IPS-11a (cell line): Measurements from ENCODE around the gene SSTR4.

Experiments used
- H3K4me3 ChIP-seq: one replicate; pipeline ENCODE4 v1.5.1; 2013; ENCODE audit warnings: low read depth, low read length, control low read depth

The SSTR4 gene

DNA sequence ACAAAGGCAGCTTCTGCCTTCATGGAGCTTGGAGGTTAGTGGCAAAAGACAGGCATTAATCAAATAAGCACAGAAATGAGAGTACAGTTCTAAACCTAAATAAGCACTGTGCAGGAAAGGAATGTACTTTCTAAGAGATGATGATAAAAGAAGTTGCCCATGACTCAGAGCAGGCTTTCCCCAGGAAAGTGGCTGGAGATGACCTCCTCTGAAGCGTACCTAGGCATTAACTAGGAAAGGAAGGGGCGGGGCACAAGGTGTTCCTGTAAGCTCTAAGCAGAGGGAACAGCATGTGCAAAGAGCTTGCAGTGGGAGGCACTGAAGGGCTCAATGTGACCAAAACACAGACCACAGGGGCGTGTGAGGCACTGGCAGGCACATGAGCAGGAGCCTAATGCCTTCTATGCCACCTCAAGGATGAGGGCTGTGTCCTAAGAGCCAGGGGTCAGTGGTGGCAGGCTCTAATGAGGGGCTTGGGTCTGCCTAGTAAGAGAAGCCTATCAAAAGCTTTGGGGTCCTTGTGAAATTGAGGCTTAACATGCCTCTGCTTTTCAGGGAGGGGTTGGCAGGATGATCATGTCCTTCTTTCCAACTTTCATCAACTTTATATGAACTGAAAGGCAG is 4.9 kb downstream of the SSTR4 start:
- H3K4me3 ChIP-seq, result no peak overlapping the region

DNA sequence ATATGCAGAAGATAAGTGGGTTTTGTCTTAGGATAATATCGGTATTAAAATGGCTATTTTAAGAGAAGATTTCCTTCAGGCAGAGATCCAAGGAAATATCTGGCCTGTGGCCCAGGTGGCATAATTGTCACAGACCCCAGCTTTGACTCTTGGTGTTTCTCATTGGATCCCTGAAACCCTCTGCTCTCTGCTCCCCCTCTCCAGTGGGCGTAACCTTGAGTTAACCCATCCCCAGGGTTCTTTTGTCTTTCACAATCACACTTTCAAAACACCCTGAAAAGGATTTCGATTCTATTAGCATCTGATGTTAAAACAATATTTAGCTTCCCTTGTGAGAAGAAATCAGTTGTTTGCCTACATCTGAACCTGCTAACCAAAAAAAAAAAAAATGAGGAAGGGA is 7.2 kb downstream of the SSTR4 start:
- H3K4me3 ChIP-seq, result no peak overlapping the region

DNA sequence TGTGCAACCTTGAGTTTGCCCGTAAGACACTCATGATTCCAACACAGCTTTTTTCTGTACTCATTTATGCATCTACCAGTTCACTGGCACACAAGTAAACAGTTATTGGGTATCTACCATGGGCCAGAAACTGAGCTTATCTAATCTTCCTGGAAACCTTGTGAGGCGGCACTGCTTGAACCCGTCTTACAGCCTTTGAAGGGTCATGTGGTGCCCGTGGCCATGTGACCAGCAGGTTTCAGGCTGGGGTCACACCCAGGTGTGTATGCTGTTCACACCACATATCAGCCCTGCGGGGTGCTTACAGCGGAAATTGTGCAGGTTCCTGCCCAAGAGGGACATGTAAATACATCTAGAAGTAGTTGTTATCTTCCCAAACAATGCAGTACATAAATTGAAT is 8.3 kb downstream of the SSTR4 start:
- H3K4me3 ChIP-seq, result no peak overlapping the region

DNA sequence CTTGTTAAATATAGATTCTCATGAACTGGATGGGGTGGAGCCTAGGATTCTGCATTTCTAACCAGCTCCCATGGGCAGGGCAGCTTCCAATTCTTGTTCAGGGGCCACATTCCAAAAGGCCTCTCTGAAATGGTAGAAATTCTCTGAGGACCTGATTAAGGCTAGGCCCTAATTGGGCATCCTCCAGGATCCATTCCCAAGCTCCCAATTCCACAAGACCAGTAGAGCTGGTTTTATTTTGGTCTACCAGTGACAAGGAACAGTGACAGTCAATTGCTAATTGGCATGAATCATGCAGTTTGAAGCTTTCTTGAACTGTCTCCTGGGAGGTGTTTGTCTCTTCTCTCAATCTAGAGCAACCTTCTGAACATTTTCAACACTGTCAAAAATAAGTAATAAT is 11.3 kb downstream of the SSTR4 start:
- H3K4me3 ChIP-seq, result no peak overlapping the region

DNA sequence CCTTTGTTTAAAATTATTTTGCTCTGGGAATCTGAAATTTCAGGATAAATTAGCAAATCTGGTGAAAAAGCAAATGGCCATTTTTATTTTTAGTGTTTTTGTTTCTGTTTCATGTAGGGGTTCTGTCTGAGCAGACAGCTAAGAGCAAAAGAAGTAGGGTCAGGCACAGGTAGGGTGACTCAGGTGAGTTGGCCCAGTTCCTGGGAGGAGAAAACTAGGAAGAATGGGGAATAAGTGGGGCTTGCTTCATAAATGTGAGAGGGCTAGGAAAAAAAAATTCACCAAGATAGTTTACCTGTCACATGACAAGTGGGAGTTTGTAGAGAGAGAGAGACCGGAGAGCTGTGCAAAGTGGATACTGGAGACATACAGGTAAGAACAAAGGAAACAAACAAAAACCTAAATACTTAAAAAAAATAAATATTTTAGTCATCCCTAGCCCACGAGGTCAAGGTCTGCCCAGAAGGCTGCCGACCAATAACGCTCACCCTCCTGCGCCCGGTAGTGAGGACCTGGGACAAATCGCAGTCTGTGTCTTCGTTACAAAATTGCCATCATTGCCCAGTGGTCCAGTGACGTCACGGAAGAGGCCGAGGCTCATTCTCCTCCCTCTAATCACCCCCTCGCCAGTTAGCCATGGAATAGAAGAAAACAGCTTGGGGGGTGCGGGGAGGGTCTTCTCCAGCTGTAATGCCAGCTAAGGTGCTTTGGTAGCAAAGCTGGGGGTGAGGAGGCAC is 12.1 kb downstream of the SSTR4 start:
- H3K4me3 ChIP-seq, result no peak overlapping the region

DNA sequence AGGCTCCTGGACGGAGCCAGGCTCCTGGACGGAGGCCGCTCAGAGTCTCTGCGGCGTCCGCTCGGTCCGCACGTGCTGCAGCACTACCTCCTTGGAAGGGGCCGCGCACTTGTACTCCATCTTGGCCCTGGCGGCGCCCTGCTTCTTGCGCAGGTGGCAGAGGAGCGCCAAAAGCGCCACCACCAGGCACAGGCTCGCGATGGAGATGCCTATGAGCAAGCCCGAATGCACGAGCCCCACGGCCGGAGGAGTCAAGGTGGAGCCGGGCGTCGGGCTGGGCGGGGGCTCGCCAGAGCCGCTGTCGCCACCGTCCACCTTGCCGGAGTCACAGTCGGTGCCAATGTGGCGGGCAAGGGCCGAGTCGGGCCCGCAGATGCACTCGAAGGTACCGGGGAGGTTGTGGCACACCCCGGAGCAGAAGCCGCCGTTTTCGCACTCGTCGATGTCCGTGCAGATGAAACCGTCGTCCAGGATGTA is 12.7 kb downstream of the SSTR4 start:
- H3K4me3 ChIP-seq, result no peak overlapping the region

DNA sequence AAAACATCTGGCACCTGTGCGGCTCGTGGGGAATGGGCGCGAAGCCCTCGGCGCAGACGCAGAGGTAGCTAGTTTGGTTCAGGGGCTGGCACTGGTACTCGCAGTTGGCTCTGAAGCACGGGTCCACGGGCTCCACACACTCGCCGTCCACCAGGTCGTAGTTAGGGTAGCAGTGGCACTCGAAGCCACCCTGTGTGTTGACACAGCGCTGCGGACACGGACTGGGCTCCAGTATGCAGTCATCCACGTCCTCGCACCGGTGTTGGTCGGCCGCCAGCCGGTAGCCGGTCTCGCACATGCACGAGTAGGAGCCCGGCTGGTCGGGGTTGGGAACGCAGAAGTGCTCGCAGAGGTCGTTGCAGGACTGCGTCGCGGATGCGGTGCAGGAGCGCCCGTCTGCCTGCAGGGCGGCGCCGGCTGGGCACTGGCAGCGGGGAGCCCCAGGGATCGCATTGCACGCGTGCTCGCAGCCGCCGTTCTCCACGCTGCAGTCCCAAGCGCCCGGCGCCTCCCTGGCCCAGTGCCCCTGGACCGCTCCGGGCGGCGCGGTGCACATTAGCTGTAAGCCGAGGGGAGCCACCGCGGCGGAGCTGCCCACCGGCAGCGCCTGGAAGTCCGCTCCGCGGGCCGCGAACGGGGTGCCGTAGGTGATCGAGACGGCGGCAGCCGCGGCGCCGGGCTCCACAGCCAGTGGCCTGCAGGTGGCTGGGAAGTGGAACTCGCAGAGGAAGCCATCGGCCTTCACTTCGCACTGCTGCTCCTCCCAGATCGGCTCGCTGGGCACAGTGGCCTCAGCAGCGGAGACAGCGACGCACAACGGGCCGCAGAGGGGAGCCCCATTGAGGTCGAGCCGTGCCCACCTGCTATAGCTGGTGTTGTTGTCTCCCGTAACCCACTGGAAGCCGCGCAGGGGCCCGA is 13.4 kb downstream of the SSTR4 start:
- peak overlapping the region; percentile 37 for H3K4me3 ChIP-seq

DNA sequence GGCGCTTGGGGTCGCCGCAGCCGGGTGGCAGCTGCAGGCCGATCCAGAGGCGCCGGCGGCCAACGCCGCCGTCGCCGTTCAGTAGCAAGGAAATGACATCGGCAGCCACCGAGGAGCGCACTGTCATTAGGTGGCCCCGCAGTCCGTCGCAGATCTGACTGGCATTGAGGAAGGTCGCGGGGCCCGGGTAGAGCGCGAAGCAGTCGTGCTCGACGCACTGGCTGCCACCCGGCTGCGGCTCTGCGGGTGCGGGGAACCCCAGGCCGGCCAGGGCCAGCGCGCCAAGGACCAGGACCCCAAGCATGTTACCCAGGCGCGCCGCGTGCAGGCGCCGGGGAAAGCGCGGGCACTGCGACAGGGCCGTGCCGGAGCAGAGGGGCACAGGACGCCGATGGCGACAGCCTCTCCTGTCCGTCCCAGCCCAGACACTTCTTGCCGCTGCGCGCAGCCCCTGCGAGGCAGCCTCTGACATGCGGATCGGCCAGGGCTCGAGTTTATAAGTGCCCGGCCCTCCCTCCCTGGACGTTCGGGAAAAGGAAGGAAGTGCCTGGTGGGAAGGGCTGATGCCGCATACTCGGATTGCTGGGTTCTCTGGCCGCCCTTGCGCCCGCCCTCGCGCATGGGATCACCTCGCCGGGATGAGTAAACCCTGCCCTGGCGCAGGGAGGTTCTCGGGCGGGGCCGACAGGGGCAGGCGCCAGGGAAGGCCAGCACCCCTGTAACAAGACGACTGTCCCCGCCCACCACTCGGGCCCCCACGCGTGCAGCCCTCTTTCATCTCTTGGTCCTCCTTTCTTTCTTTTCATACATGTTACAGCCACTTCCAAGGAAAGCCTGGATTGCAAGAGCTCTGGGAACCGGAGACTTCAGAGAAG is 14.3 kb downstream of the SSTR4 start, which contains the start of gene THBD:
Gene THBD (minus strand): TSS at position 472 of the 875 bp plus-strand sequence. CDS start 168 bp downstream, at position 304.
- peak within 1 kb of the TSS; percentile 39 for H3K4me3 ChIP-seq

DNA sequence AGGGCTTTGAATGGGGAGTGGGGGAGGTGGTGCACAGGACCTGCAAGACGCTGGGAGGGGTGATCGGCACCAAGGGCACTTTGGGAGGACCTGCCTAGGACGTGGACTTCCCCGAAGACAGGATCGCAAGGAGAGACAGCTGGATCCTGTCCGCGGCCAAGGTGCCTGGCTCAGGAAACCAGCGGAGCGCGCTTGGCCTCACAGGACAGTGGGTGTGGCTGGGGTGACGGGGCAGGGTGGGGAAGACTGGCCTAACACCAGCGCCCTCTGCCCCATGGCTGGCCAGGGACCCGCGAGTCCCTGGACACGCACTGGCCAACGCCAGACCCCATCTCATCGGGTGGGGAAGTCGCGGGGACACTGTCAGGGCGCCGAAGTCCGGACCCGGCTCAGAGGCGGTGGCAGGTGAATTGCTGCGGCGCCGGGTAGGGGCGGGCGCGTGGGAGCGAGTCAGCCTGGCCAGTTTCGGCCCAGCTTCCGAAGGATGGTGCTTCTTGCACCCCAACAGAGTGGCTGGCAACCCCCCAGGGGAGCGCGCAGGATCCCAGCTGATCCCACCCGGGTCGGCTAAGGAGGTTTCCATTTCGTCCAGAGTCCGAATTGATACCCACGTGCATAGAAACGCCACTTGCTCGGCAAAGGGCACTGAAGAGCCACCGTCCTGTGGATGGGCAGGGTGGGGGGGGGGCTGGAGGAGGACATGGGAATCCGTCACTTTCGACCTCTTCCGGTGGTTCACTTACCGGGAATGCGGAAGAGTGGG is 15.1 kb downstream of the SSTR4 start:
- H3K4me3 ChIP-seq, result peak overlapping the region; percentile 65

DNA sequence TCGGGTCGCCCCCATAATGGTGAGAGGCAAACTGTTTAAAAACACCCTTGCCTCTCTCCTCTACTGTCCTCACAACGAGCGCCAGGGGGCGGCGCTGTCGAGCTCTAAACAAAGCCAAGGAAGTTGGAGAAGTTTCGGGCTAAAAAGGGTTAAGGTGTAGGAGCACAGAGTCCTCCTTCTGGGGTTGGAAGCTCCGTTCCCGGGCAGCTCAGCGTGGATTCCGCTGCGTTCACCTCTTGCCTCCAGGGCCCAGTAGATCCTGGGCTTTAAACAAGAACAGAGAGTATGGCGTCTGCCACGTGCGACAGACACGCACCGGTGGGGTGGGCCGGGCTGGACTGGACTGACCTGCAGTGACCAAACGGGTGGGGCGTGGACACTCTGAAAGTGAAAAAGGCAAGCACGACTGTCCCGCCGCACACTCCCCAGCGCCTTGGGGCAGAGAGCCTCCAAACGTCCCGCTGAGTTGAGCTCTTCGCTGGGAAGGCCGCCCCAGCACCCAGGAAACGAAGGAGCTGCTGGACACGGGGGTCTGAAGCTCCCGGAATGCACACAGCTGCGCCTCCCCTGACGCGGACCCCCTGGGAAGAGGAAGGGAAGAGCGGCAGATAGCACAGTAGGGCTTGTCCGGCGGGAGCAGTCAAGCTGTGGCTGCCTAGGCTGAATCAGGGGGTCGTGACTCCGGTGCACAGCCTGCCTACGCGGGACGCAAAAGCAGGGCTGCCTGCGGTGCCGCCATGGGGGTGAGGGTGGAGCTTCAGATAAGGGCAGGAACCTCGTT is 15.9 kb downstream of the SSTR4 start:
- peak overlapping the region; percentile 65 for H3K4me3 ChIP-seq

DNA sequence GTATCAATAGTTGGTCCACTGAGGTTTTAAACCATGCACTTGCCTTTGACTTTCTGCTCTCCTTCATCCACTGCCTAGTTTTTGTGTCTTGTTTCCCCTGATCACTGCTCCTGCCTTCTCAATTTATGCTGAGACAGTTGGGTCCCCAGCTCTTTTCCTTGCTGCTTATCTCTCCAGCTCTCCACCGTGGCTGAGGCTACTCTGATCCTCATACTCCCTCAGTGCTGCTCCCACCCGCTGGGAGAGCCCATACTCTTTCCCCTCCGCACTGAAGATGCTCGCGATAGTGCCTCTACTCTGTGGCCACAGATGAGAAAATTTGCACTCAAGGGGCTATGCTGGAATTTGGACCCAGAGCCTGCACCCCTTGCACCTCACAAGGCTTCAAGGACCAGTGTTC is 17.8 kb downstream of the SSTR4 start:
- H3K4me3 ChIP-seq, result no peak overlapping the region

DNA sequence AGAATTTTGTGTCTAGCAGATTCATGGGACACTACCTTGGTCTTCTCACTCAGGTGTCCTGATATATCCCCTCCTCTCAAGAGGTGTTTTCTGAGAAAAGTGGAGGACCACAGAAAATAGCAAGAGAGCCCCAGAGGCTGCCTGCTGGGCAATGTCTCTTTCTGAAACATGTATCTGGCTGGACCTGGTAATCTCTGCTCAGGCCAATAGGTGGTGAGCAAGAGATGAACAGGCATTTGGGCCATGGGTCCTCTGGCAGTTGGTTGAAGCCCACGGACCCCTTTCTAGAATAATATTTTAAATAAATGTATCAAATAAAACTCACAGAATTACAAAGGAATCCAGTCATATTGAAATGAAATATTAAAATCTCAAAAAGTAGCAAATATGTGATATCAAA is 23.1 kb downstream of the SSTR4 start:
- H3K4me3 ChIP-seq, result no peak overlapping the region

DNA sequence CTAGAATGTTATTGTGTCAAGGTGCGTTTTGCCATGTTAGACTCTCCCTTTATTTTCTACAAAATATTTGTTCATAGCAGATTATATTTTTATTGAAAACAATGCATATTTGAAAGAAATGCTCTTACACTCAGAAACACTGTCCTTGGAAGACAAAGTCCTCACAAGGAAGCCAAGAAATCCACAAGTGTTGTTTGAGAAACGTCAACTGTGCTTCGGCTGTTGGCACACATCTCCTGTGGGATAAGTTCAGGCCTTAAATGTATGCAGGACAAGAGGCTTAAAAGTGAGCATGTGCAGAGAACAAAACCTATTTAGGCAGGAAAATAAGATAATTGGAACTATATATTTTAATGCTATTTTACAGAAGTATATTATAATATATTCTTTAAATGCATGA is 23.9 kb downstream of the SSTR4 start:
- H3K4me3 ChIP-seq, result no peak overlapping the region

DNA sequence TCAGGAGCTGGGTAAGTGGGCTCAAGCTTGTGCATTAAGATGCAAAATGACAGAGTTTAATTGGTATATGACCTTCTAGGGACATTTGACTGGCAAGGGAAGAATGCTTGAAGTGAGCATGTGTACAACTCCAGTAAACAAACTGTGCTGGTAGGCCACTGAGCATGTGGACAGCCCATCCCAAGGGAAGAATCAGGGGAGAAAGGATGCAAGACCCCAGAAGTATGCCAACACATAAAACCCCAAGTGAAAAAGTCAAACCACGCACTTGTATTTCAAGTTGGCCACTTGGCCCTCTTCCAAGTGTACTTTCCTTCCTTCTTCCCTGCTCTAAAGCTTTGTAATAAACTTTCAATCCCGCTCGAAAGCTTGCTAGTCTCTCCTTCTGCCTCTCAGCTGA is 24.7 kb downstream of the SSTR4 start:
- no peak overlapping the region for H3K4me3 ChIP-seq

DNA sequence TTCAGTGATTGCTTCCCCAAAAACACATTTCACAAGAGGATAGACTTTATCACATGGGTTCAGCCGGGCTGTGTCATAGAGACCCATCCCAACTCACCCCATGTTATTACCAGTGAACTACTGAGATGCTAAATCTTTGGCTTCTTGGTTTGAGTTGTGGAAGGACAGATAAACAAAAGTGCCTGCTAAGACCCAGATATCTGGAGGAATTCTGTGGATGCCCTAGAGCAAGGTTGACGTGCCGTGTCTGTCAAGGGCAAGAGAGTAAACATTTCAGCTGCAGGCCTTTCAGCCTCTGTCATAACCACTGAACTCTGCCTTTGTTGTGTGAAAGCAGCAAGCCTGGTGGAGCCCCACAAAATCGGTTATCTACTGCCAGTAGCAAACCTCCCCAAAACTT is 25.5 kb downstream of the SSTR4 start:
- H3K4me3 ChIP-seq, result no peak overlapping the region

DNA sequence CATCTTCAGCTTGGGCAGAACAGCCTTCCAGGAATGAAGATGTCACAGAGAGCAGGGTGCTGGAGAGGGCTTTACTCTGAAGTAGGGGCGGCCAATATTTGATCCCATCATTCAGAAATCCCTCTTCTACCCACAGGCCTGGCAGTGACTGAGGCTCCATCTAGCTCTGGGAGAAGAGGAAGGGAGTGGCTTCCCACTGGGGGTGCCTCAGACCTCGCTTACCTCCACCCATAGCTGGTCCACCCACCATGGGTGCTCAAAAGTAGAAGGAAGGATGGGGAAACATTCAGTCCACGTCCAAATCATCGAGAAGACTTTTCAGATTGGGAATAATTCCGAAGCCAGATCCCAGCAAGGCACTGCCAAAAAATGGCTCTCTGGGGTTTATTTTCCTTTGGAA is 26.1 kb downstream of the SSTR4 start:
- H3K4me3 ChIP-seq, result no peak overlapping the region

DNA sequence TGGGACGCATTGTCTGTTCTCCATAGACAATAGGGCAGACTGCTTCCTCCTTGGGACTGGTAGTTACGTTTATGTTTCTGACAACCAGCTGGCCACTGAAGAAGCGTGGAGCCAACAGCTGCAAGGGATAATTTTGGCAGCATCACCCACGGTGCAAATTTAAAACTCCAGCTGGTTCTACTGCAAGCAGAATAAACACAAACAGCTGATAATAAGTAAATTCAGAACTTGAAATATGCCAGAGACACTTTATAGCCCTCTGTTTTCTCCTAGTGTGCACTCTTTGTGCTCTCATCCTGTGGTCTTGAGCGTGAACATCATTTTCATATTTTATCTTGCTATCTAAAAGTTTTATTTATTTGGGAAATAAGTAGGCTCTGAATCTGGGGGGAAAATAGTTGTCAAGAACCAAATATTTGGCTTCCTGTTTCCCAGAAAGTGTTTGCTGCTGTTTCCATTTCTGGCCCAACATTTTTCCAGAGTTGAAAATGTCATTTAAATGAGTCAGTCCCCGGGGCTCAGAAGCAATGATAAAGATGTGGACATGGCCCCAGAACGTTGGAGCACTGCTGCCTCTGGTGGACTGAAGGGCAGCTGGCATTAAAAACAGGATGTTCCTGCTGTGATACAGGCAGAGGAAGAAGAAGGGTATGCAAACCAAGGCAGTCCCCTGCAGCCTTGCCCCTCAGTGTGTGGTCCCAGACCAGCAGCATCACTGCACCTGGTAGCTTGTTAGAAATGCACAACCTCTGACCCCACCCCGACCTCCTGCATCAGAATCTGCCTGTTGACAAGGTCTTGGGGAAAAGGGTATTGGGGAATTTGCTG is 26.8 kb downstream of the SSTR4 start:
- H3K4me3 ChIP-seq, result no peak overlapping the region

DNA sequence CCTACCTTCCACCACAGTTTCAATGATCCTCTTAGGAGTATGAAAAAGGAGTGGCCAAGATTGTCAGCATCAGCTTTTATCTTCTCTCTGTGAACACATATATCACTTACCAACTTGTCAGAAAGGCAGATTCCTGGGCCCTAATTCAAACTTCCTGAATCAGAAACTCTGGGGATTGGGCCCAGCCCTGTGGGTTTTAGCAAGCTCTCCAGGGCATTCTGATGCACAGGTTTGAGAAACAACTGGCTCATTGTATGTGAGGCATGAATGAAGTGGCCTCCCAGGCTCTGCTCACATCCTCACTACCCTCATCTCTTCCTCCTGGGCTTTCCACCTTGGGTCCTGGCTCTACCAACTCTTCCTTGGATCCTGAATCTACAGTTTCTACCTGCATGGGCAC is 27.5 kb downstream of the SSTR4 start:
- H3K4me3 ChIP-seq, result no peak overlapping the region
